HG03432 (cell line): ENCODE data around the gene POU3F1.
A peak's percentile ranks its signal among the peaks of the same experiment; 100 is the strongest.

ENCODE experiments used
- ATAC-seq: cut with Tn5 transposase; IDR thresholded peaks from one replicate; pipeline ENCODE4 v1.9.1; 2021; ENCODE audit warnings: mild to moderate bottlenecking, moderate library complexity; ENCODE audit not compliant: unreplicated experiment

The POU3F1 gene

GRCh38 chr1:38006008-38006828 lies 40.4 kb downstream of the POU3F1 start:
- no peak for ATAC-seq

GRCh38 chr1:38005195-38006007 lies 41.2 kb downstream of the POU3F1 start, which contains the start of gene FHL3:
TSS of gene FHL3 (minus strand) at chr1:38005514. CDS start at chr1:37999412, 6,102 bp downstream.
- ATAC-seq, result peak; percentile 32

- no peak for ATAC-seq
Measured at GRCh38 chr1:38004284-38005108, 42.1 kb downstream of the POU3F1 start.

- ATAC-seq, result no peak
Measured at GRCh38 chr1:38003261-38004250, 43.0 kb downstream of the POU3F1 start.

GRCh38 chr1:38000529-38001455 lies 45.8 kb downstream of the POU3F1 start:
- ATAC-seq, result no peak

GRCh38 chr1:38000233-38000528 lies 46.4 kb downstream of the POU3F1 start:
- ATAC-seq, result no peak

GRCh38 chr1:37999430-38000232 lies 47.0 kb downstream of the POU3F1 start:
- ATAC-seq, result no peak

GRCh38 chr1:37998913-37999429 lies 47.6 kb downstream of the POU3F1 start:
- ATAC-seq, result no peak

GRCh38 chr1:37998089-37998808 lies 48.3 kb downstream of the POU3F1 start:
- no peak for ATAC-seq

- no peak for ATAC-seq
Measured at GRCh38 chr1:37997256-37998088, 49.1 kb downstream of the POU3F1 start.

GRCh38 chr1:37995751-37996345 lies 50.7 kb downstream of the POU3F1 start:
- ATAC-seq, result no peak

GRCh38 chr1:37994886-37995566 lies 51.6 kb downstream of the POU3F1 start:
- no peak for ATAC-seq
